Posterior vena cava (tissue), 2 donors: ENCODE data around the gene FNIP2. TPM values are rescaled to one million over a fixed set of nuclear protein-coding genes. Genes with fewer than 3 reads are reported as not detected.

Experiments
- DNase-seq: peaks from one replicate; pipeline ENCODE4 v3.0.0-alpha.2; 2020; ENCODE audit warnings: low spot score
- intact Hi-C, 2 donors: fragments of 100-400 bp; cut with DNase I; formaldehyde crosslinking; loops; one replicate each; pipeline versions ENCODE4 v1.14.1 to v1.14.2; 2022 to 2023
- total RNA-seq, 2 donors: library from RNA; stranded (reverse); fragmentation: NEBNext Ultra II Directional; extraction: Animal tissue kit (Norgen Biotek cat#: 25700); gene quantifications; one replicate each; pipeline ENCODE4 v1.2.1, GENCODE V29; 2021
- donor health status: DM: yes; HTN: yes; CAD: no.
- donor health status: DM: yes; HTN: yes; CAD: no.

The FNIP2 gene
- total RNA-seq, 2 donors from 2014 or later = 37.9 to 93.0 TPM

- DNase-seq = no peak
- intact Hi-C loops = loop anchor here in 1 of 2 donors (5.0 kb wide), 1 partner anchor 43 kb away; the partner anchor contains the start of gene FNIP2
Observed at GRCh38 chr4:158809611-158810486, 41.0 kb downstream of the FNIP2 start.

GRCh38 chr4:158810487-158811215 lies 41.8 kb downstream of the FNIP2 start:
- DNase-seq = peak; percentile 90
- intact Hi-C loops = loop anchor here in 1 of 2 donors (5.0 kb wide), 1 partner anchor 43 kb away; the partner anchor contains the start of gene FNIP2

- DNase-seq = no peak
- intact Hi-C loops = loop anchor here in 1 of 2 donors (5.0 kb wide), 1 partner anchor 44 kb away; the partner anchor contains the start of gene FNIP2
Observed at GRCh38 chr4:158811216-158811540, 42.4 kb downstream of the FNIP2 start.

- intact Hi-C loops = loop anchor here in 1 of 2 donors (5.0 kb wide), 1 partner anchor 44 kb away; the partner anchor contains the start of gene FNIP2
- no peak for DNase-seq
Observed at GRCh38 chr4:158811704-158812103, 42.9 kb downstream of the FNIP2 start.

GRCh38 chr4:158812133-158812532 lies 43.3 kb downstream of the FNIP2 start:
- DNase-seq = no peak
- intact Hi-C loops = loop anchor here in 1 of 2 donors (5.0 kb wide), 1 partner anchor 45 kb away; the partner anchor contains the start of gene FNIP2

- intact Hi-C loops = loop anchor here in 1 of 2 donors (5.0 kb wide), 1 partner anchor 45 kb away; the partner anchor contains the start of gene FNIP2
- no peak for DNase-seq
Observed at GRCh38 chr4:158812543-158812942, 43.7 kb downstream of the FNIP2 start.

- intact Hi-C loops = loop anchor here in 1 of 2 donors (5.0 kb wide), 1 partner anchor 46 kb away; the partner anchor contains the start of gene FNIP2
- no peak for DNase-seq
Observed at GRCh38 chr4:158813113-158813512, 44.3 kb downstream of the FNIP2 start.

- no peak for DNase-seq
- intact Hi-C loops = loop anchor here in 1 of 2 donors (5.0 kb wide), 1 partner anchor 47 kb away; the partner anchor contains the start of gene FNIP2
Observed at GRCh38 chr4:158814207-158814606, 45.4 kb downstream of the FNIP2 start.

- DNase-seq = no peak
- intact Hi-C loops = loop anchor here in 1 of 2 donors (5.0 kb wide), 1 partner anchor 47 kb away; the partner anchor contains the start of gene FNIP2
Observed at GRCh38 chr4:158814636-158815330, 46.0 kb downstream of the FNIP2 start.

GRCh38 chr4:158816955-158817354 lies 48.1 kb downstream of the FNIP2 start:
- intact Hi-C loops = no loop called here
- DNase-seq = no peak

- no peak for DNase-seq
- intact Hi-C loops = no loop called here
Observed at GRCh38 chr4:158817562-158818296, 48.9 kb downstream of the FNIP2 start.

GRCh38 chr4:158818560-158819140 lies 49.8 kb downstream of the FNIP2 start:
- intact Hi-C loops = no loop called here
- no peak for DNase-seq

GRCh38 chr4:158819942-158820786 lies 51.3 kb downstream of the FNIP2 start:
- intact Hi-C loops = loop anchor here (5.0 to 10.0 kb wide), 2 partner anchors 33 to 45 kb away; no protein-coding TSS in a partner anchor

GRCh38 chr4:158821228-158821971 lies 52.6 kb downstream of the FNIP2 start:
- no peak for DNase-seq
- intact Hi-C loops = loop anchor here (5.0 to 10.0 kb wide), 2 partner anchors 34 to 47 kb away; no protein-coding TSS in a partner anchor

More at GRCh38 chr4:158819942-158820786, 51.3 kb downstream of the FNIP2 start:
- DNase-seq = no peak

GRCh38 chr4:158822348-158822747 lies 53.5 kb downstream of the FNIP2 start:
- no peak for DNase-seq
- intact Hi-C loops = loop anchor here (5.0 to 10.0 kb wide), 2 partner anchors 35 to 48 kb away; no protein-coding TSS in a partner anchor

GRCh38 chr4:158823461-158823873 lies 54.6 kb downstream of the FNIP2 start:
- intact Hi-C loops = loop anchor here (5.0 to 10.0 kb wide), 2 partner anchors 36 to 49 kb away; no protein-coding TSS in a partner anchor
- no peak for DNase-seq
